Liver (tissue), 9 donors: ENCODE data around the gene LCP1. TPM values are rescaled to one million over a fixed set of nuclear protein-coding genes. Genes with fewer than 3 reads are reported as not detected.

ENCODE experiments used
- DNase-seq: peaks from one replicate; pipeline ENCODE4 v3.0.0-alpha.2; 2017; ENCODE audit warnings: low spot score
- H3K27ac ChIP-seq, 2 donors: one replicate each; pipeline ENCODE4 v1.7.0; 2013; ENCODE audit warnings: inconsistent platforms in 2 of 2, low read length in 2 of 2, control low read depth in 1 of 2, low read depth in 1 of 2, mild to moderate bottlenecking in 1 of 2
- H3K27me3 ChIP-seq, 4 donors: one replicate each; pipeline versions ENCODE4 v1.6.1 to v1.7.0; 2013; ENCODE audit warnings: low read length in 3 of 4, inconsistent platforms in 1 of 4, mild to moderate bottlenecking in 1 of 4, moderate library complexity in 1 of 4; ENCODE audit not compliant: control insufficient read depth in 4 of 4, insufficient read depth in 4 of 4
- H3K36me3 ChIP-seq, 4 donors: one replicate each; pipeline versions ENCODE4 v1.6.1 to v1.7.0; 2013; ENCODE audit warnings: low read length in 3 of 4, mild to moderate bottlenecking in 3 of 4, low read depth in 1 of 4, moderate library complexity in 1 of 4; ENCODE audit not compliant: control insufficient read depth in 4 of 4, insufficient read depth in 3 of 4
- H3K4me1 ChIP-seq, 4 donors: one replicate each; pipeline versions ENCODE4 v1.6.1 to v1.7.0; 2013; ENCODE audit warnings: low read length in 3 of 4, mild to moderate bottlenecking in 3 of 4, moderate library complexity in 1 of 4; ENCODE audit not compliant: control insufficient read depth in 4 of 4, insufficient read depth in 4 of 4
- H3K4me3 ChIP-seq, 3 donors: one replicate each; pipeline versions ENCODE4 v1.6.1 to v1.7.0; 2013; ENCODE audit warnings: low read length in 3 of 3, control low read depth in 1 of 3, low read depth in 1 of 3, mild to moderate bottlenecking in 1 of 3
- H3K9ac ChIP-seq, 2 donors: one replicate each; pipeline ENCODE4 v1.7.0; 2013; ENCODE audit warnings: low read length in 2 of 2, mild to moderate bottlenecking in 2 of 2, moderate library complexity in 2 of 2, control low read depth in 1 of 2, low read depth in 1 of 2
- H3K9me3 ChIP-seq, 4 donors: one replicate each; pipeline versions ENCODE4 v1.6.1 to v1.7.0; 2013; ENCODE audit warnings: low read length in 3 of 4; ENCODE audit not compliant: control insufficient read depth in 4 of 4
- EGR1 ChIP-seq, 2 donors: IDR thresholded peaks; 2 replicates each; pipeline ENCODE4 v1.6.1; 2016 to 2018; ENCODE audit warnings: antibody characterized with exemption in 2 of 2, low read depth in 2 of 2
- FOXA1 ChIP-seq: IDR thresholded peaks from 2 replicates; pipeline ENCODE4 v1.6.1; 2016; ENCODE audit warnings: antibody characterized with exemption
- FOXA2 ChIP-seq: IDR thresholded peaks from 2 replicates; pipeline ENCODE4 v1.6.1; 2016; ENCODE audit warnings: antibody characterized with exemption
- GABPA ChIP-seq, 2 donors: IDR thresholded peaks in 1 of 2; conservative IDR thresholded peaks in 1 of 2; 2 replicates each; pipeline ENCODE4 v1.6.1; 2016; ENCODE audit warnings: antibody characterized with exemption in 2 of 2, mild to moderate bottlenecking in 1 of 2, moderate library complexity in 1 of 2
- HNF4G ChIP-seq: IDR thresholded peaks from 2 replicates; pipeline ENCODE4 v1.6.1; 2016; ENCODE audit warnings: antibody characterized with exemption
- JUND ChIP-seq, 2 donors: IDR thresholded peaks; 2 replicates each; pipeline ENCODE4 v1.6.1; 2016; ENCODE audit warnings: antibody characterized with exemption in 2 of 2
- NR2F2 ChIP-seq: IDR thresholded peaks from 2 replicates; pipeline ENCODE4 v1.6.1; 2016; ENCODE audit warnings: antibody characterized with exemption
- RAD21 ChIP-seq, 2 donors: IDR thresholded peaks; 2 replicates each; pipeline ENCODE4 v1.6.1; 2016; ENCODE audit warnings: antibody characterized with exemption in 2 of 2, mild to moderate bottlenecking in 2 of 2
- REST ChIP-seq: IDR thresholded peaks from 2 replicates; pipeline ENCODE4 v1.6.1; 2016; ENCODE audit warnings: antibody characterized with exemption, mild to moderate bottlenecking
- RXRA ChIP-seq, 2 donors: IDR thresholded peaks; 2 replicates each; pipeline ENCODE4 v1.6.1; 2017 to 2018; ENCODE audit warnings: antibody characterized with exemption in 2 of 2, mild to moderate bottlenecking in 1 of 2
- SP1 ChIP-seq: IDR thresholded peaks from 2 replicates; pipeline ENCODE4 v1.6.1; 2018; ENCODE audit warnings: antibody characterized with exemption, mild to moderate bottlenecking
- TAF1 ChIP-seq: conservative IDR thresholded peaks from 2 replicates; pipeline ENCODE4 v1.6.1; 2016; ENCODE audit warnings: antibody characterized with exemption, mild to moderate bottlenecking
- YY1 ChIP-seq: IDR thresholded peaks from 2 replicates; pipeline ENCODE4 v1.6.1; 2016; ENCODE audit warnings: antibody characterized with exemption, mild to moderate bottlenecking
- whole genome bisulfite sequencing: extraction: QIAGEN DNeasy Blood & Tissue Kit; methylation state at CpG from one replicate; pipeline ENCODE4 v1.1.7; 2013; 5-methylcytosine and 5-hydroxymethylcytosine counted together
- polyA plus RNA-seq, 2 donors: library from polyadenylated mRNA; stranded (reverse) in 1 of 2; unstranded in 1 of 2; fragments of 200-250 nt in 1 of 2; fragments of >200 nt in 1 of 2; fragmentation: Nextera tagmentation in 1 of 2; extraction: Ambion mirVana in 1 of 2; gene quantifications; one replicate each; pipeline versions ENCODE4 v1.2.1 to v1.2.3, GENCODE V29; 2013 to 2015
- total RNA-seq, 2 donors: library from RNA; depleted of rRNA; stranded (reverse); fragments of >200 nt; gene quantifications; one replicate each; pipeline ENCODE4 v1.2.3, GENCODE V29; 2014
- TF ChIP-seq, protein P1 (sequence below): fragments of 150-350 bp; IDR thresholded peaks from 2 replicates; pipeline ENCODE4 v1.5.1; 2017; ENCODE audit warnings: improper control_type of control experiment, low read depth, low read length; ENCODE audit not compliant: missing input control
- TF ChIP-seq, protein P2 (sequence below): IDR thresholded peaks from 2 replicates; pipeline ENCODE4 v1.6.1; 2016; ENCODE audit warnings: antibody characterized with exemption
- donor health status: healthy.
- donor health status: healthy.
- donor health status: healthy.
- donor health status: healthy.
- donor health status: healthy.

Gene LCP1
- total and polyA plus RNA-seq, 4 donors, result 12.6 to 90.6 (median 36.0) TPM

GRCh38 chr13:46213242-46213641 is 31.3 kb upstream of the LCP1 start (continued):
- TF ChIP-seq REST (no peak), HNF4G (no peak), NR2F2 (no peak), TAF1 (no peak), RAD21 (IDR thresholded peaks at IDR 0.05) (no peak), YY1 (no peak), EGR1 (IDR thresholded peaks at IDR 0.05; ENCODE audit: low read depth in 2 of 2) (no peak), SP1 (no peak), FOXA1 (no peak)
- TF ChIP-seq, protein P1, sequence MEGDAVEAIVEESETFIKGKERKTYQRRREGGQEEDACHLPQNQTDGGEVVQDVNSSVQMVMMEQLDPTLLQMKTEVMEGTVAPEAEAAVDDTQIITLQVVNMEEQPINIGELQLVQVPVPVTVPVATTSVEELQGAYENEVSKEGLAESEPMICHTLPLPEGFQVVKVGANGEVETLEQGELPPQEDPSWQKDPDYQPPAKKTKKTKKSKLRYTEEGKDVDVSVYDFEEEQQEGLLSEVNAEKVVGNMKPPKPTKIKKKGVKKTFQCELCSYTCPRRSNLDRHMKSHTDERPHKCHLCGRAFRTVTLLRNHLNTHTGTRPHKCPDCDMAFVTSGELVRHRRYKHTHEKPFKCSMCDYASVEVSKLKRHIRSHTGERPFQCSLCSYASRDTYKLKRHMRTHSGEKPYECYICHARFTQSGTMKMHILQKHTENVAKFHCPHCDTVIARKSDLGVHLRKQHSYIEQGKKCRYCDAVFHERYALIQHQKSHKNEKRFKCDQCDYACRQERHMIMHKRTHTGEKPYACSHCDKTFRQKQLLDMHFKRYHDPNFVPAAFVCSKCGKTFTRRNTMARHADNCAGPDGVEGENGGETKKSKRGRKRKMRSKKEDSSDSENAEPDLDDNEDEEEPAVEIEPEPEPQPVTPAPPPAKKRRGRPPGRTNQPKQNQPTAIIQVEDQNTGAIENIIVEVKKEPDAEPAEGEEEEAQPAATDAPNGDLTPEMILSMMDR, result no peak
- TF ChIP-seq, protein P2, sequence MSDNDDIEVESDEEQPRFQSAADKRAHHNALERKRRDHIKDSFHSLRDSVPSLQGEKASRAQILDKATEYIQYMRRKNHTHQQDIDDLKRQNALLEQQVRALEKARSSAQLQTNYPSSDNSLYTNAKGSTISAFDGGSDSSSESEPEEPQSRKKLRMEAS, result no peak

- Histone ChIP-seq H3K9me3 (no peaks in the 10 kb centered on the region), H3K4me3 (peak within 1 kb of the TSS; percentile 43 to 76 (median 50)), H3K9ac (peak within 1 kb of the TSS; percentile 8 to 22), H3K27ac (no peak within 1 kb of the TSS), H3K36me3 (no peaks in the 10 kb centered on the region), H3K27me3 (no peaks in the 10 kb centered on the region), H3K4me1 (peaks cover 0 to 10% (median 7%) of the 10 kb centered on the region in 4 donors)
- peak in 1 of 2 donors; percentile 45 for TF ChIP-seq EGR1 (IDR thresholded peaks at IDR 0.05; ENCODE audit: low read depth in 2 of 2)
- no peak for TF ChIP-seq GABPA (IDR thresholded peaks at IDR 0.05 in 1 of 2, conservative IDR thresholded peaks at IDR 0.05 in 1 of 2)
- 4% methylated on average over 53 of the region's 53 CpGs for WGBS
- peak; percentile 86 for DNase-seq
These were observed 29.7 kb upstream of the LCP1 start, which contains the start of gene LRRC63 for GRCh38 chr13:46211483-46212351. TSS of gene LRRC63 (plus strand) at chr13:46211928. CDS start at chr13:46213035, 1,107 bp downstream.

DNA sequence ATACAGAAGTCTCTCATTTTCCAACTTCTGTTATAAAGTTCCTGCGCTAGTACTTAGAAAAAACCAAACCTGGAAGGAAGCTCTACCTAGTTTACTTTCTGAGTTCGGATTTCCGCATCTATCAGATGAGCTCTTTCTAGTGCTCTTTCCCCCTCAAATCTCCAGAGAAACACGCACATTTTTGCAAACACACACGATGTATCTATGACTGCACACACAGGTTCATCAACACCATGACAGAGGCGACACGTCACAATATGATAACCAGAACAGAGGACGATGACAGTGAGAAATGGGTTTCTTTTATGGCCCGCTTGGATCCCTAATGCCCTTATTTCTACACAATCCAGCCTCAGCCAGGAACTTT is 29.1 kb upstream of the LCP1 start:
- Histone ChIP-seq H3K27ac (no peak overlapping the region), H3K9ac (peak overlapping the region in 1 of 2 donors; percentile 22)
- TF ChIP-seq FOXA1 (no peak), SP1 (no peak), GABPA (IDR thresholded peaks at IDR 0.05 in 1 of 2, conservative IDR thresholded peaks at IDR 0.05 in 1 of 2) (no peak), REST (no peak), FOXA2 (no peak), RXRA (IDR thresholded peaks at IDR 0.05) (no peak), TAF1 (no peak), NR2F2 (no peak), HNF4G (no peak), EGR1 (IDR thresholded peaks at IDR 0.05; ENCODE audit: low read depth in 2 of 2) (no peak), JUND (IDR thresholded peaks at IDR 0.05) (no peak)
- TF ChIP-seq, protein P2, result no peak
- TF ChIP-seq, protein P1, result no peak

More for the DNA sequence above, 29.1 kb upstream of the LCP1 start:
- H3K9me3 ChIP-seq, result no peaks in the 10 kb centered on the region
- peaks cover 0 to 10% (median 7%) of the 10 kb centered on the region in 4 donors for H3K4me1 ChIP-seq
- H3K36me3 ChIP-seq, result no peaks in the 10 kb centered on the region
- no peak for DNase-seq
- 13% methylated on average over 9 of the region's 9 CpGs for WGBS
- no peaks in the 10 kb centered on the region for H3K27me3 ChIP-seq
- peak overlapping the region; percentile 43 to 76 (median 50) for H3K4me3 ChIP-seq
